ENCODE measurements around the gene PAPPA. TPM values are rescaled to one million over a fixed set of nuclear protein-coding genes. Genes with fewer than 3 reads are reported as not detected.

PAPPA gene
- total and polyA plus RNA-seq, 9 of the 15 experiments (the other 6 are each of a cell fraction or from before 2014, with no cell fraction given), result 0.06 to 0.18 (median 0.11) TPM

DNA sequence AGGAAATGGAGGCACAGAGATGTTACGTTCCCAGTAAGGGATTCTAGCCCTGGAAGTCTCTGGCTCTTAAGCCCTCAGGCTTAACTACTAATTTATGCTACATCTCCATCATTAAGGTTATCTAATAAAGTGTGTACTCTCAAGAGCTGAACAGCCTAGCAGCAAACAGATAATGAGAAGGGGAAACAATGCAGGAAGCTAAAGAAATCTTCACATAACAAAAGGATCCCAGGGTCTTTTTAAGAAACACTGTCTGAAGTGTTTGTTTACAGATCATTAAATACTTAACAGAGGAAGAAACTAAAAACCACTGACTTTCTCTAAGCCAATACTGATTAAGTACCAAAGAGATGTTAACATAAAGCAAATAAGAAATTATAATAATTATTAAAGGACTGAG, 129.0 kb downstream of the PAPPA start (continued):
- no peak for TF ChIP-seq HDAC8 (tag; IDR thresholded peaks at IDR 0.05)
- TF ChIP-seq TBL1XR1 (IDR thresholded peaks at IDR 0.05; ENCODE audit: low read length in 2 of 2), result no peak
- TF ChIP-seq, protein P1, sequence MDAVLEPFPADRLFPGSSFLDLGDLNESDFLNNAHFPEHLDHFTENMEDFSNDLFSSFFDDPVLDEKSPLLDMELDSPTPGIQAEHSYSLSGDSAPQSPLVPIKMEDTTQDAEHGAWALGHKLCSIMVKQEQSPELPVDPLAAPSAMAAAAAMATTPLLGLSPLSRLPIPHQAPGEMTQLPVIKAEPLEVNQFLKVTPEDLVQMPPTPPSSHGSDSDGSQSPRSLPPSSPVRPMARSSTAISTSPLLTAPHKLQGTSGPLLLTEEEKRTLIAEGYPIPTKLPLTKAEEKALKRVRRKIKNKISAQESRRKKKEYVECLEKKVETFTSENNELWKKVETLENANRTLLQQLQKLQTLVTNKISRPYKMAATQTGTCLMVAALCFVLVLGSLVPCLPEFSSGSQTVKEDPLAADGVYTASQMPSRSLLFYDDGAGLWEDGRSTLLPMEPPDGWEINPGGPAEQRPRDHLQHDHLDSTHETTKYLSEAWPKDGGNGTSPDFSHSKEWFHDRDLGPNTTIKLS (IDR thresholded peaks at IDR 0.05; ENCODE audit: borderline replicate concordance, low read depth), result no peak
- TF ChIP-seq ZNF551 (CRISPR knock-in tag; IDR thresholded peaks at IDR 0.05), result no peak
- TF ChIP-seq SIRT6 (IDR thresholded peaks at IDR 0.05; ENCODE audit: low read depth, low read length), result no peak
- no peak for TF ChIP-seq NFRKB (IDR thresholded peaks at IDR 0.05; ENCODE audit: low read depth)

DNA sequence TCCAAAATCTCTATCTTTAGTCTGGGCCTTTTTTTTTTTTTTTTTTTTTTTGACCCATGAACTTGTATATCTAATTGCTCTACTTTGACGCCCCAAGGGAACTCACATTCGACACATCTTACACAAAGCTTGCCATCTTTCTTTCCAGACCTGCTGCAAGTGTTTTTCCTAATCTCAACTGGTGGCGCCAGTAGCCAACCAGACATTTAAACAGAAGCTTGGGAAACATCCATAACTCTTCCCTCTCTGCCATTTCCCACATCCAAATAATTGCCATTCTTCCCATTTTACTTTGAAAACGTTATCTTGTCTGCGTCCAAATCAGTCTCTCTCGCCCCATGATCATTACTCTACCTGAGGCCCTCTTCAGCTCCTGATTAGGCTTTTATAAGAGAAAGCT, 130.9 kb downstream of the PAPPA start:
- POLR2A ChIA-PET, result interaction anchor here (0.7 kb wide), 1 partner anchor 10 kb away, joined by 3 read pairs; no protein-coding TSS in a partner anchor
- Histone ChIP-seq H3K4me2 (ENCODE audit: insufficient read depth, low read length) (no peak overlapping the region), H3K4me3 (no peak overlapping the region), H4K20me1 (replicated peaks; ENCODE audit: control insufficient read depth, insufficient read depth, low read length) (no peaks in the 10 kb centered on the region), H3K9ac (ENCODE audit: insufficient read depth in 1 of 2, low read depth in 2 of 2, low read length in 2 of 2) (no peak overlapping the region), H2AFZ (ENCODE audit: low read depth, low read length) (no peak overlapping the region), H3K36me3 (ENCODE audit: control insufficient read depth, insufficient read depth, low read length) (no peaks in the 10 kb centered on the region), H3K9me1 (ENCODE audit: control insufficient read depth, insufficient read depth, low read length) (no peaks in the 10 kb centered on the region), H3K4me1 (replicated peaks in 1 of 2; ENCODE audit: control insufficient read depth in 2 of 2, insufficient read depth in 2 of 2, low read length in 2 of 2) (no peaks in the 10 kb centered on the region), H3K27me3 (ENCODE audit: control insufficient read depth in 2 of 2, insufficient read depth in 2 of 2, low read length in 2 of 2) (no peaks in the 10 kb centered on the region), H3K9me3 (replicated peaks; ENCODE audit: control insufficient read depth, insufficient read depth, low read depth, low read length) (no peaks in the 10 kb centered on the region), H3K27ac (ENCODE audit: extremely low read depth, low read depth, low read length) (no peak overlapping the region), H3K79me2 (ENCODE audit: control insufficient read depth, insufficient read depth, low read length) (no peaks in the 10 kb centered on the region)
- in situ Hi-C loops (cut with MboI), result no loop called here
- intact Hi-C loops (cut with micrococcal nuclease), result loop anchor here (2.0 kb wide), 1 partner anchor 206 kb away; no protein-coding TSS in a partner anchor
- ATAC-seq, result no peak
- no peak for DNase-seq (ENCODE audit: extremely low read depth in 1 of 4, low spot score in 3 of 4)
- CTCF ChIA-PET (ENCODE audit: low intra/inter-chr PET ratio), result no interaction called here
- no peak for FAIRE-seq
- WGBS (ENCODE audit: insufficient coverage, low coverage, missing lambda C conversion rate), result 43% methylated on average over 6 of the region's 6 CpGs
- no TSS peak for BruUV-seq (replicated peaks)
- TF ChIP-seq EGR1 (conservative IDR thresholded peaks at IDR 0.05) (no peak), KAT8 (IDR thresholded peaks at IDR 0.05; ENCODE audit: low read depth) (no peak)
- TF ChIP-seq, protein P2, sequence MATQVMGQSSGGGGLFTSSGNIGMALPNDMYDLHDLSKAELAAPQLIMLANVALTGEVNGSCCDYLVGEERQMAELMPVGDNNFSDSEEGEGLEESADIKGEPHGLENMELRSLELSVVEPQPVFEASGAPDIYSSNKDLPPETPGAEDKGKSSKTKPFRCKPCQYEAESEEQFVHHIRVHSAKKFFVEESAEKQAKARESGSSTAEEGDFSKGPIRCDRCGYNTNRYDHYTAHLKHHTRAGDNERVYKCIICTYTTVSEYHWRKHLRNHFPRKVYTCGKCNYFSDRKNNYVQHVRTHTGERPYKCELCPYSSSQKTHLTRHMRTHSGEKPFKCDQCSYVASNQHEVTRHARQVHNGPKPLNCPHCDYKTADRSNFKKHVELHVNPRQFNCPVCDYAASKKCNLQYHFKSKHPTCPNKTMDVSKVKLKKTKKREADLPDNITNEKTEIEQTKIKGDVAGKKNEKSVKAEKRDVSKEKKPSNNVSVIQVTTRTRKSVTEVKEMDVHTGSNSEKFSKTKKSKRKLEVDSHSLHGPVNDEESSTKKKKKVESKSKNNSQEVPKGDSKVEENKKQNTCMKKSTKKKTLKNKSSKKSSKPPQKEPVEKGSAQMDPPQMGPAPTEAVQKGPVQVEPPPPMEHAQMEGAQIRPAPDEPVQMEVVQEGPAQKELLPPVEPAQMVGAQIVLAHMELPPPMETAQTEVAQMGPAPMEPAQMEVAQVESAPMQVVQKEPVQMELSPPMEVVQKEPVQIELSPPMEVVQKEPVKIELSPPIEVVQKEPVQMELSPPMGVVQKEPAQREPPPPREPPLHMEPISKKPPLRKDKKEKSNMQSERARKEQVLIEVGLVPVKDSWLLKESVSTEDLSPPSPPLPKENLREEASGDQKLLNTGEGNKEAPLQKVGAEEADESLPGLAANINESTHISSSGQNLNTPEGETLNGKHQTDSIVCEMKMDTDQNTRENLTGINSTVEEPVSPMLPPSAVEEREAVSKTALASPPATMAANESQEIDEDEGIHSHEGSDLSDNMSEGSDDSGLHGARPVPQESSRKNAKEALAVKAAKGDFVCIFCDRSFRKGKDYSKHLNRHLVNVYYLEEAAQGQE (IDR thresholded peaks at IDR 0.05; ENCODE audit: borderline replicate concordance), result 0 out of 2 replicates have a peak, but pooled peaks have one; percentile 12
- TF ChIP-seq, protein P2 (CRISPR knock-in tag; IDR thresholded peaks at IDR 0.05; ENCODE audit: low read depth), result no peak
- TF ChIP-seq, protein P3, sequence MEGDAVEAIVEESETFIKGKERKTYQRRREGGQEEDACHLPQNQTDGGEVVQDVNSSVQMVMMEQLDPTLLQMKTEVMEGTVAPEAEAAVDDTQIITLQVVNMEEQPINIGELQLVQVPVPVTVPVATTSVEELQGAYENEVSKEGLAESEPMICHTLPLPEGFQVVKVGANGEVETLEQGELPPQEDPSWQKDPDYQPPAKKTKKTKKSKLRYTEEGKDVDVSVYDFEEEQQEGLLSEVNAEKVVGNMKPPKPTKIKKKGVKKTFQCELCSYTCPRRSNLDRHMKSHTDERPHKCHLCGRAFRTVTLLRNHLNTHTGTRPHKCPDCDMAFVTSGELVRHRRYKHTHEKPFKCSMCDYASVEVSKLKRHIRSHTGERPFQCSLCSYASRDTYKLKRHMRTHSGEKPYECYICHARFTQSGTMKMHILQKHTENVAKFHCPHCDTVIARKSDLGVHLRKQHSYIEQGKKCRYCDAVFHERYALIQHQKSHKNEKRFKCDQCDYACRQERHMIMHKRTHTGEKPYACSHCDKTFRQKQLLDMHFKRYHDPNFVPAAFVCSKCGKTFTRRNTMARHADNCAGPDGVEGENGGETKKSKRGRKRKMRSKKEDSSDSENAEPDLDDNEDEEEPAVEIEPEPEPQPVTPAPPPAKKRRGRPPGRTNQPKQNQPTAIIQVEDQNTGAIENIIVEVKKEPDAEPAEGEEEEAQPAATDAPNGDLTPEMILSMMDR (IDR thresholded peaks at IDR 0.05 in 2 of 3, conservative IDR thresholded peaks at IDR 0.05 in 1 of 3; ENCODE audit: insufficient read depth in 2 of 3, low read depth in 1 of 3, low read length in 3 of 3), result peak in 1 of 3 experiments; percentile 22; a peak in 1 of 6 replicates
